CD8-positive, alpha-beta memory T cell (primary cell): Measurements from ENCODE around the gene STARD7. TPM values are rescaled to one million over a fixed set of nuclear protein-coding genes. Genes with fewer than 3 reads are reported as not detected.

ENCODE experiments used
- CTCF ChIA-PET: fragments of 350-600 bp; sonication (Branson Sonifier 250); formaldehyde crosslinking; loops from one replicate; lab custom pipeline; 2021; ENCODE audit warnings: antibody characterized with exemption; lab: Charles Lee
- POLR2A ChIA-PET: fragments of 350-600 bp; sonication (Branson Sonifier 250); formaldehyde crosslinking; loops from one replicate; lab custom pipeline; 2021; ENCODE audit warnings: antibody characterized with exemption; lab: Charles Lee
- DNase-seq, 5 donors: peaks; one replicate each; pipeline versions ENCODE4 v3.0.0 to v3.0.0-alpha.2; 2020 to 2022; ENCODE audit warnings: mixed read lengths in 1 of 5
- H3K27ac ChIP-seq: one replicate; pipeline ENCODE4 v1.7.0; 2013; ENCODE audit warnings: low read depth, mild to moderate bottlenecking, low read length, moderate library complexity
- H3K27me3 ChIP-seq: 2 replicates; pipeline ENCODE4 v1.7.0; 2013; ENCODE audit warnings: low read length, mild to moderate bottlenecking; ENCODE audit not compliant: insufficient read depth, poor library complexity, severe bottlenecking
- H3K36me3 ChIP-seq: 2 replicates; pipeline ENCODE4 v1.7.0; 2013; ENCODE audit warnings: mild to moderate bottlenecking, low read length, moderate library complexity; ENCODE audit not compliant: insufficient read depth
- H3K4me1 ChIP-seq: 2 replicates; pipeline ENCODE4 v1.7.0; 2013; ENCODE audit warnings: mild to moderate bottlenecking, low read length, moderate library complexity; ENCODE audit not compliant: insufficient read depth
- H3K4me3 ChIP-seq: 2 replicates; pipeline ENCODE4 v1.7.0; 2013; ENCODE audit warnings: mild to moderate bottlenecking, low read length
- H3K9me3 ChIP-seq: 2 replicates; pipeline ENCODE4 v1.7.0; 2013; ENCODE audit warnings: mild to moderate bottlenecking, low read length
- H3K27ac Mint-ChIP-seq, 8 donors: one replicate each; pipeline ENCODE4 v1.8.0; 2020 to 2021; ENCODE audit warnings: mixed read lengths in 8 of 8, mild to moderate bottlenecking in 6 of 8, inconsistent platforms in 3 of 8, moderate library complexity in 3 of 8
- H3K27me3 Mint-ChIP-seq, 2 donors: one replicate each; pipeline ENCODE4 v1.8.0; 2020 to 2021; ENCODE audit warnings: mixed read lengths in 2 of 2, mild to moderate bottlenecking in 1 of 2, moderate library complexity in 1 of 2
- H3K36me3 Mint-ChIP-seq, 3 donors: one replicate each; pipeline ENCODE4 v1.8.0; 2020 to 2021; ENCODE audit warnings: mixed read lengths in 3 of 3, inconsistent platforms in 1 of 3, mild to moderate bottlenecking in 1 of 3
- H3K4me1 Mint-ChIP-seq, 3 donors: one replicate each; pipeline ENCODE4 v1.8.0; 2020 to 2021; ENCODE audit warnings: mixed read lengths in 3 of 3, inconsistent platforms in 1 of 3, mild to moderate bottlenecking in 1 of 3
- H3K4me3 Mint-ChIP-seq, 7 donors: one replicate each; pipeline ENCODE4 v1.8.0; 2020 to 2021; ENCODE audit warnings: mixed read lengths in 7 of 7, mild to moderate bottlenecking in 6 of 7, moderate library complexity in 4 of 7, inconsistent platforms in 2 of 7
- H3K9me3 Mint-ChIP-seq, 5 donors: one replicate each; pipeline ENCODE4 v1.8.0; 2020 to 2022; ENCODE audit warnings: mixed read lengths in 5 of 5, mild to moderate bottlenecking in 3 of 5, moderate library complexity in 2 of 5, inconsistent platforms in 1 of 5
- polyA plus RNA-seq: library from polyadenylated mRNA; unstranded; fragments of 300-500 nt; fragmentation: Illumina TruSeq; gene quantifications from one replicate; pipeline ENCODE4 v1.2.3, GENCODE V29; 2021
- total RNA-seq, 2 experiments: library from RNA; stranded (reverse); gene quantifications; one replicate each; pipeline ENCODE4 v1.2.3, GENCODE V29; 2021

The STARD7 gene
- total and polyA plus RNA-seq, 3 experiments from 2014 or later: 147 to 256 (median 255) TPM

DNA sequence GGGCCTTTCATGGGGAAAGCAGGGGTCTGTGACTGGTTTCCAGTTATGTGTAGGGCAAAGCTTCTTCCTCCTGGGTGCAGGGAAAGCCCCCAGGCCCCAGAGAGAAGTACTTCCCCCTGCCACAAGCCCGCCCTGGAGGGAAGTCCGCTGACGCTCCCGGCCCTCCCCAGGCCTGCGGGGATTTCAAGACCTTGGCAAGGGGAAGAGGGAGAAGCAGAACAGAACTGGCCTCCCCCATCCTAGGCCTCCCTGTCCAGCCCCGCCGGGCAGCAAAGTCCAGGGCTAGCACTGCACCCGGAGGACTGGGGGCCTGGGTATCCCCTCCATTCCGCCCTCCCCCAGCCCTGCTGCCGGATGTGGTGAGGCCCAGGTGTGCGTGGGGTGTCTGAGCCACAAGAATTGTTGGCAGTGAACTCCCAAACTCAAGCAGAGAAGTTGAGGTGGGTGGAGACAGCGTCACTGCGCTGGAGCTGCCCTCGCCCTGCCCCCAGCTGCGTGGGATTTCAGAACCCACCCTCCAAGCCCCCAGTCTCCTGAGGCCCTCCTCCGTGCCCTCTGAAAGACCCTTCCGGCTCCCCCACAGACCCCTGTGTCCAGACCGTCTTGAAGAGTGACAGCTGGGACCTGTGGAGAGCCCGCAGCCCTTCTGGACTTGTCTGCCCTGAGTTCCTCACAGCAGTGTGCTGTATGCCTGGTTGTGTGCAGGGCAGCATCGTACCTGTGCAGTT, 62.3 kb downstream of the STARD7 start:
- DNase-seq: peak; percentile 78 to 99 (median 93)
- peak overlapping the region; percentile 95 for H3K27ac ChIP-seq
- peak overlapping the region; percentile 84 to 99 (median 88) for H3K4me3 Mint-ChIP-seq
- H3K9me3 ChIP-seq: no peaks in the 10 kb centered on the region
- H3K27me3 Mint-ChIP-seq: peaks cover 0 to 17% of the 10 kb centered on the region in 2 donors
- H3K4me1 Mint-ChIP-seq: peaks cover 69 to 75% (median 70%) of the 10 kb centered on the region in 3 donors
- peak overlapping the region; percentile 93 to 100 (median 98) for H3K27ac Mint-ChIP-seq
- CTCF ChIA-PET: interaction anchor here (1.3 to 14.6 kb wide), 6 partner anchors 8 to 30 kb away, joined by 5 to 385 read pairs (median 15); partner anchors contain the start of genes ADRA2B and ASTL
- peaks cover 8 to 34% (median 10%) of the 10 kb centered on the region in 3 donors for H3K36me3 Mint-ChIP-seq
- POLR2A ChIA-PET: interaction anchor here (0.8 to 7.5 kb wide), 6 partner anchors 12 to 448 kb away, joined by 3 to 78 read pairs (median 6); partner anchors contain the start of gene STARD7
- no peaks in the 10 kb centered on the region for H3K27me3 ChIP-seq
- peaks cover 0 to 4% (median 0%) of the 10 kb centered on the region in 5 donors for H3K9me3 Mint-ChIP-seq
- H3K4me3 ChIP-seq: peak overlapping the region; percentile 89
- peaks cover 17% of the 10 kb centered on the region for H3K36me3 ChIP-seq
- H3K4me1 ChIP-seq: peaks cover 64% of the 10 kb centered on the region

DNA sequence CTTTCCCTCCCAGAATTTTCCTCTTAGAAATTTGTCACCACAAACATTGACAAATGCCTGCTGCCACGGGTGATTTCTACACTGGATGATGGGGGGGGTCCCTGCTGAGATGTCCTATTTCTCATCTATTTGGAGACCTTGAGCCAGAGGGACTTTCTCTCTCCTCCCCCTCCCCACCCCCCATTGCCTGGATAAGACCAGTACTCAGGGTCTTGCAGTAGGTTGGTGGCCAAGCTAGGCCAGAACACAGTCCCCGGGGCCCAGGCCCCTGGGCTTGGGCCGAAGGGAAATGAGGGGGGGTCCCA, 62.8 kb downstream of the STARD7 start:
- Mint-ChIP-seq H3K27me3 (peaks cover 0 to 17% of the 10 kb centered on the region in 2 donors), H3K9me3 (peaks cover 0 to 4% (median 0%) of the 10 kb centered on the region in 5 donors), H3K27ac (peak overlapping the region; percentile 93 to 100 (median 98)), H3K4me1 (peaks cover 69 to 75% (median 70%) of the 10 kb centered on the region in 3 donors), H3K4me3 (peak overlapping the region; percentile 84 to 99 (median 88)), H3K36me3 (peaks cover 8 to 38% (median 10%) of the 10 kb centered on the region in 3 donors)
- Histone ChIP-seq H3K27me3 (no peaks in the 10 kb centered on the region), H3K9me3 (no peaks in the 10 kb centered on the region), H3K36me3 (peaks cover 17% of the 10 kb centered on the region), H3K4me3 (peak overlapping the region; percentile 89), H3K27ac (peak overlapping the region; percentile 95), H3K4me1 (peaks cover 59% of the 10 kb centered on the region)
- POLR2A ChIA-PET: interaction anchor here (1.0 to 7.5 kb wide), 5 partner anchors 12 to 448 kb away, joined by 3 to 78 read pairs (median 8); partner anchors contain the start of gene STARD7
- DNase-seq: peak in 1 of 5 donors; percentile 21
- CTCF ChIA-PET: interaction anchor here (1.8 to 14.6 kb wide), 4 partner anchors 12 to 29 kb away, joined by 7 to 385 read pairs (median 15); partner anchors contain the start of gene ADRA2B

DNA sequence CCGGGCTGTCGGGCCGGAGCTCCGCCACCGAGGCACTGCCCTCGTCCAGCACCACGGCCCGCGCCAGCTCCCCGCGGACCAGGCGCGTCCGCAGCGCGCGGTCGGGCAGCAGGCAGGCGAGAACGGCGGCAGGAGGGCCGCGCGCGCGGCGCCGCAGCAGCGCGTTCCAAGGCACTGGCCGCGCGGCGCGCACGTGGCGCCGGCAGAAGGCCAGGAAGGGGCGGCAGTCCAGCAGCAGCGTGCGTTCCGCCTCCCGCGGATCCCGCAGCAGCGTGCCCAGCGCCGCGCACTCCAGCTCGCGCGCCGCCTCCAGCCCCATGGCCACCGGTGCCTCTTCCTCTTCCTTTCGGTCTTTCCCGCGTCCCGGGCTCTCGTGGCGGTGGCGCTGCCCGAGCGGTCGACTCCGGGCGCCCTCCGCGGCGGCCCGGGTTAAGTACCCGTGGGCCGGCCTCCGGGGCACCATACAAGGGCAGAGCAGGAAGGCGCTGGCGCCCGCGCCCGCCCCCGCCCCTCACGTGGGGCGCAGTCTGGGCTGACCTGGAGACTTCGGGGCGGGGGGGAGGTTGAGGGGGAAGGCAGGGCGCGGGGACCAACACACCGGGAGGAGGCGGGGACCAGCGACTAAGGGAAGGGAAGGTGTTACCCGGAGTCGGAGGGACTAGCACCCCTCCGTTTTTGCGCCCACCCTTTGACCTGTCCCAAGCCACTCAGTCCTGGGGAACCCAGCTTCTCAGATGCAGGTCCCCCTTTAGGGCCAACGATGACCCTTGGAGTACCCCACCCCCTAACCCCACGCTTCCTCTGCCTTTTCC, 63.4 kb downstream of the STARD7 start, which contains the start of gene DUSP2:
TSS of gene DUSP2 (minus strand) at position 405 of the 812 bp plus-strand sequence. CDS start at position 319, 86 bp downstream.
- H3K27ac Mint-ChIP-seq: peak within 1 kb of the TSS; percentile 93 to 100 (median 98)
- H3K4me1 Mint-ChIP-seq: peaks cover 65 to 73% (median 67%) of the 10 kb centered on the region in 3 donors
- H3K4me3 ChIP-seq: peak within 1 kb of the TSS; percentile 89
- H3K9me3 Mint-ChIP-seq: peaks cover 0 to 4% (median 0%) of the 10 kb centered on the region in 5 donors
- no peaks in the 10 kb centered on the region for H3K9me3 ChIP-seq
- peaks cover 56% of the 10 kb centered on the region for H3K4me1 ChIP-seq
- ChIA-PET POLR2A (interaction anchor here (0.6 to 7.5 kb wide), 7 partner anchors 13 to 392 kb away, joined by 3 to 78 read pairs (median 4); no protein-coding TSS in a partner anchor), CTCF (interaction anchor here (2.5 to 14.6 kb wide), 4 partner anchors 12 to 27 kb away, joined by 11 to 385 read pairs (median 23); no protein-coding TSS in a partner anchor)
- peaks cover 0 to 17% of the 10 kb centered on the region in 2 donors for H3K27me3 Mint-ChIP-seq
- H3K4me3 Mint-ChIP-seq: peak within 1 kb of the TSS; percentile 94 to 100 (median 97)
- H3K27me3 ChIP-seq: no peaks in the 10 kb centered on the region
- DNase-seq: peak; percentile 83 to 93 (median 88)
- peaks cover 8 to 42% (median 10%) of the 10 kb centered on the region in 3 donors for H3K36me3 Mint-ChIP-seq
- H3K36me3 ChIP-seq: peaks cover 17% of the 10 kb centered on the region
- peak within 1 kb of the TSS; percentile 95 for H3K27ac ChIP-seq

DNA sequence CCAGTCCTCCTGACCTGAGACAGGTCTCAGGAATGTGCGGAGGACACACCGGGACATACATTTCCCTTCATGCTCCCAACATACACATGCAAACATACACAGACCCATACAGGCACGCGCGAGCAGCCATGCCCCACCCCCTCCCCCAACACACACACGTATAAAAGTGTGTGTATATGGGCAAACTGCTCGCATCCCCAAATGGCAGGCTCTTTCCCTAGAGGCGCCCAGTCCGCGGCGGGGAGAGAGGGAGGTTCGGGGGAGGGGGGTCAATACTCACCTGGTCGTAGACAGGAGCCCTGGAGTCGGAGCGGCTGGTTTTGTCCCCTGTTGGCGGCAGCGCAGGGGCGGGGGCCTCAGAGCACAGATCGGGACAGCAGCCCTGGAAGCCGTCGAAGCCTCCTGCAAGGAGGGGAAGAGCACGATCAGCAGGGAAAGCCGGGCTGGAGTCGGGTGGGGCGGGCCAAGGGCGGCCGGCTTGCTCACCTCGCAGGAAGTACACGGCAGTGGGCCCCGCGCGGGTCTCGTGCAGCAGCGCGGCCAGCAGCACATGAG, 64.1 kb downstream of the STARD7 start:
- Histone ChIP-seq H3K27ac (peak overlapping the region; percentile 80), H3K4me1 (peaks cover 56% of the 10 kb centered on the region), H3K4me3 (peak overlapping the region; percentile 89), H3K9me3 (no peaks in the 10 kb centered on the region), H3K36me3 (peaks cover 17% of the 10 kb centered on the region), H3K27me3 (no peaks in the 10 kb centered on the region)
- Mint-ChIP-seq H3K36me3 (peaks cover 8 to 43% (median 10%) of the 10 kb centered on the region in 3 donors), H3K27ac (peak overlapping the region; percentile 79 to 100 (median 96)), H3K4me3 (peak overlapping the region; percentile 94 to 100 (median 97)), H3K9me3 (peaks cover 0 to 4% (median 0%) of the 10 kb centered on the region in 5 donors), H3K27me3 (peaks cover 0 to 17% of the 10 kb centered on the region in 2 donors), H3K4me1 (peaks cover 64 to 72% (median 66%) of the 10 kb centered on the region in 3 donors)
- CTCF ChIA-PET: interaction anchor here (1.5 to 14.6 kb wide), 5 partner anchors 14 to 152 kb away, joined by 4 to 385 read pairs (median 16); partner anchors contain the start of gene ADRA2B
- POLR2A ChIA-PET: interaction anchor here (0.6 to 7.5 kb wide), 6 partner anchors 14 to 393 kb away, joined by 3 to 78 read pairs (median 4); no protein-coding TSS in a partner anchor
- DNase-seq: peak; percentile 25 to 66 (median 44)

DNA sequence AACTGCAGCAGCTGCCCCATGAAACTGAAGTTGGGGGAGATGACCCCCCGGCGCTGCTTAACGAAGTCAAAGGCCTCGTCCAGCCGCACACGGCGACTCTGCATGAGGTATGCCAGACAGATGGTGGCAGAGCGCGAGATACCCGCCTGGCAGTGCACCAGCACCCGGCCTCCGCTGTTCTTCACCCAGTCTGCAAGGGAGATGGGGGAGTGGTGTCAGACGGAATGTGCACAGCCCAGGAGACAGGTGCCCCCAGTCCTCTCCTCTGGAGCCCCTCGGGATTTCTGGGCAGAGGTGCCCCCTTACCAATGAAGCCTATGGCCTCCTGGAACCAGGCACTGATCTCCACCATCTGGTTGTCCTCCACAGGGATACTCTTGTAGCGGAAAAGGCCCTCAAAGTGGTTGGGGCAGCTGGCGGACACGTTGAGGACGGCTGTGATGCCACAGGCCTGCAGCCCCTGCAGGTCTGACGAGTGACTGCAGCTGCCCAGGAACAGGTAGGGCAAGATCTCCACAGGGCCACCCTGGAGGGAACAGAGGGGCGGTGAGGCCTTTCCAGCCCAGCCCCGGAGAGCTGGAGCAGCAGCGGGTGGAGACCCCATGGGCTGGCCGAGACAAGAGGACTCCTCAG, 64.7 kb downstream of the STARD7 start:
- H3K27ac Mint-ChIP-seq: peak overlapping the region; percentile 79 to 100 (median 96)
- no peaks in the 10 kb centered on the region for H3K9me3 ChIP-seq
- H3K36me3 ChIP-seq: peaks cover 17% of the 10 kb centered on the region
- H3K4me3 Mint-ChIP-seq: peak overlapping the region; percentile 94 to 100 (median 97)
- H3K4me3 ChIP-seq: peak overlapping the region; percentile 89
- peaks cover 0 to 4% (median 0%) of the 10 kb centered on the region in 5 donors for H3K9me3 Mint-ChIP-seq
- peaks cover 64 to 74% (median 66%) of the 10 kb centered on the region in 3 donors for H3K4me1 Mint-ChIP-seq
- peaks cover 56% of the 10 kb centered on the region for H3K4me1 ChIP-seq
- H3K36me3 Mint-ChIP-seq: peaks cover 8 to 48% (median 10%) of the 10 kb centered on the region in 3 donors
- no peaks in the 10 kb centered on the region for H3K27me3 ChIP-seq
- POLR2A ChIA-PET: interaction anchor here (0.6 to 7.5 kb wide), 6 partner anchors 14 to 64 kb away, joined by 3 to 78 read pairs (median 4); no protein-coding TSS in a partner anchor
- H3K27ac ChIP-seq: peak overlapping the region; percentile 80
- CTCF ChIA-PET: interaction anchor here (0.8 to 14.6 kb wide), 6 partner anchors 14 to 151 kb away, joined by 3 to 385 read pairs (median 11); partner anchors contain the start of genes ADRA2B and STARD7
- peaks cover 0 to 17% of the 10 kb centered on the region in 2 donors for H3K27me3 Mint-ChIP-seq
- DNase-seq: peak; percentile 23 to 64 (median 50)

- H3K4me3 Mint-ChIP-seq: peak overlapping the region; percentile 94 to 100 (median 97)
- H3K4me1 Mint-ChIP-seq: peaks cover 61 to 72% (median 66%) of the 10 kb centered on the region in 3 donors
These were observed 65.3 kb downstream of the STARD7 start for GRCh38 chr2:96143231-96143847.

More at GRCh38 chr2:96143231-96143847, 65.3 kb downstream of the STARD7 start:
- Histone ChIP-seq H3K36me3 (peaks cover 17% of the 10 kb centered on the region), H3K4me1 (peaks cover 56% of the 10 kb centered on the region), H3K27ac (peak overlapping the region; percentile 80), H3K27me3 (no peaks in the 10 kb centered on the region), H3K4me3 (peak overlapping the region; percentile 89), H3K9me3 (no peaks in the 10 kb centered on the region)
- POLR2A ChIA-PET: interaction anchor here (0.6 to 7.5 kb wide), 4 partner anchors 20 to 65 kb away, joined by 3 to 78 read pairs (median 8); no protein-coding TSS in a partner anchor
- peak in 2 of 5 donors; percentile 44 to 47 for DNase-seq
- peaks cover 0 to 4% (median 0%) of the 10 kb centered on the region in 5 donors for H3K9me3 Mint-ChIP-seq
- peaks cover 8 to 53% (median 10%) of the 10 kb centered on the region in 3 donors for H3K36me3 Mint-ChIP-seq
- CTCF ChIA-PET: interaction anchor here (0.8 to 14.6 kb wide), 8 partner anchors 13 to 150 kb away, joined by 3 to 385 read pairs (median 5); partner anchors contain the start of genes ADRA2B and STARD7
- H3K27me3 Mint-ChIP-seq: peaks cover 0 to 17% of the 10 kb centered on the region in 2 donors
- H3K27ac Mint-ChIP-seq: peak overlapping the region; percentile 79 to 100 (median 96)
